NCI-H748 treated with DMSO at 0.1 percent for 48 hours (cell line): Measurements from ENCODE around the gene CMSS1.
"Not testable (repeated sequence)": the region's sequence is repeated elsewhere in the genome, so short reads cannot be mapped to it uniquely, and the experiment has no call there.

Experiments
- DNase-seq: peaks from one replicate; lab custom pipeline; 2025; lab: John Stamatoyannopoulos, UW

CMSS1 gene

DNA sequence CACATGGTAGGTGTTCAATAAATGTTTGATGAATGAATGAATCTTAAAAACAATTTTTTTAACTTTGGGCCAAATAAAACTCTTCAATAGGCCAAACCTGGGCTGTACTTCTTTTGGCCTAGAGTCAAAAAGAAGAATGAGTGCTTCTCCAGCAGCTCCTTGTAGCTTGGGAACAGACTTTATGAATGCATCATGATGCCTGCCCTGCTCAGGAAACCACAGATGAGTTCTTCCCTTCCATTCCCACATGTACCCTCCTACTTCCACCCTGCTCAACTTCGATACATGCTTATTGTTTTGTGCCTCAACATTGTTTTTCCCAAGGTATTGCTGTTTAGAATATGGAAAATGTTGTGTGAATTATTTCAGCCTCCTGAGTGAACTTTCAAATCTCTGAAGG, 209.7 kb downstream of the CMSS1 start:
- DNase-seq = no peak

- DNase-seq = no peak
Measured at GRCh38 chr3:100029052-100029451, 211.4 kb downstream of the CMSS1 start.

DNA sequence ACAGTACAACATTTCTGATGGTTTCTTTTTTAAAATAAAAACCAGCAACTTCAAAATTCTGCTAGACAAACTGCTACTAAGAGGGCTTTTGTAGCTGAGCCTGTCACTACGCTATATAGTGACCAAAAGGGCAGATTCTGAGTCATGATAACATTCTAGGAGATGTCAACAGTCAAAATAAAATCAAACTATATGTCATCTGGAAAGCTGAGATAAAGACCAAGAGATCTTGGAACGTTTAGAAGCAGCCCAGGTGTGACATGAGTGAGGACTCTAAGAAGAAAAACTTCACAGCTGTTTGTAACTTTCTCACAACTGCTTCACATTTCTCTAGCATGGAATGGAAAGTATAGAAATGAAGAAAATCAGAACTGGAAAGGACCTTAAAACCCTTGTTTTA, 212.0 kb downstream of the CMSS1 start:
- DNase-seq = no peak

DNA sequence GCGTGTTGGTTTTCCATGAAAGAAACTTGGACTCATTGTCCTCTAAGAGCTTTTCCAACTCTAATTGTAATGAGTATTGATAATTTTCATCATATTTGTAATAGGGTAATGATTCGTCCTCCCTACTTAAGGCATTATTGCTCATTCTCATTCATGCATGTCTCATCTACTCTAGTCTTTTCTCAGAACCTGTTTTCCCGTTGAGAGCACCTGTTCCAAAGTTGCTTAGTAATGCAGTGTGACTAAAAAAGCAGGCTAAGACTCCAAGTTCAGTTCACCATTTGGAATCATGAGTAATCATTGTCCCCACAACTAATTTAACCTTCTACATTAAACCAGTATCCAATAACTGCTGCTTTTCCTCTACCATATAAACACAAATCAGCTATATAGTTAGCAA, 212.7 kb downstream of the CMSS1 start:
- DNase-seq = no peak

- DNase-seq = no peak
Measured at GRCh38 chr3:100030914-100031425, 213.3 kb downstream of the CMSS1 start.

DNA sequence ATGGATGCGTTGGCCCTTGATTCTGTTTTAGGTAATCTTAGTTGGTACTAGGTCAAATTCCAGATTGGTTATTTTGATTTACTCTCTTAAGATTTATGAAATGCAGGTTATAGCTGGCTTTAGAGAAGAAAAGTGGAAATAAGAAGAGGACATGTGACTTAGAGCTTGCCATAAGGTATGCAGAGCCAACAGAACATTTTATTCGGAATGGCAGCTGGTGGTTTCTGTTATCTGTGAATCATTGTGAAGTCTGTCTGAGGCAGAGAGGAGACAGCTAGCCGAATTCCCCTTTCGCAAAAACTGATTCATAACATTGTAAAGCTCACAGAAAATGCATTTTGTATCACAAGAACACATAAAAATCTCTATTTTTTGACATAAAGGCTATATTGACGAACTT, 214.6 kb downstream of the CMSS1 start:
- no peak for DNase-seq

DNA sequence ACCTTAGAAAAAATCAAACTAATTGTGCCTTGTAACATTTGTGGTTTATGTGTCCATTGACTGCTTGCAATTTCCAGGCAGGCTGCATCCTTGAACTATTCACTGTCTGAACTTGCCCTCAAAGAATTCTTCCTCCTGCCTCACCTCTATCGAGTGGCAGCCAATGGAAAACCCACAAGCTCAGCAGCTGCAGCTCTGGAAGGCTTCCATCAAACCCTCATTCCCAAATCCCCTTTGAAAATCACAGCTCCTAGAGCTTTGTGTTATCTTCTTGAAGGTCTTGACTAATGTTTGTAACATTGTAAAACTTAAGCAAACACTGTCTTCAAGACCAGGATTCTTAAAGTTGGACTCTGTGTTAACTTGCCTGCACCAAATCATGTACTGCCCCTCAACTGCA, 215.5 kb downstream of the CMSS1 start:
- DNase-seq = no peak

- no peak for DNase-seq
Measured at GRCh38 chr3:100033903-100034471, 216.3 kb downstream of the CMSS1 start.

DNA sequence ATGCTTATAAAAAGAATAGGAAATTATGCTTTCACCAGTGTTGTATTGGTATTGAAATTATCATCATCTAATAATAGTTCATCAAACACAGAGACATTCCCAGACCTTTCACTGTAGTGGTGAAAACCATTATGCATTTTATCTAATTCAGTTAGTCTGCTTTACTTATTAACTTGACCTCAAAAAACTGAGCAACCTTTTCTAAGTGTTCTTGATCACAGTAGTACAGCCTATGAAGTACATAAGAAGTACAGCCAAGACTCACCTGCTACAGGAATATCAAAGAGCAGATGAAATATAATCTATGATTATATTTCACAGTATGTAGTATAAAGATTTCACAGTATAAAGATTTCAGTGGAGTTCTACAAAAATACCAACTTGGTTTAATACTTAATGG, 221.4 kb downstream of the CMSS1 start:
- DNase-seq = no peak

DNA sequence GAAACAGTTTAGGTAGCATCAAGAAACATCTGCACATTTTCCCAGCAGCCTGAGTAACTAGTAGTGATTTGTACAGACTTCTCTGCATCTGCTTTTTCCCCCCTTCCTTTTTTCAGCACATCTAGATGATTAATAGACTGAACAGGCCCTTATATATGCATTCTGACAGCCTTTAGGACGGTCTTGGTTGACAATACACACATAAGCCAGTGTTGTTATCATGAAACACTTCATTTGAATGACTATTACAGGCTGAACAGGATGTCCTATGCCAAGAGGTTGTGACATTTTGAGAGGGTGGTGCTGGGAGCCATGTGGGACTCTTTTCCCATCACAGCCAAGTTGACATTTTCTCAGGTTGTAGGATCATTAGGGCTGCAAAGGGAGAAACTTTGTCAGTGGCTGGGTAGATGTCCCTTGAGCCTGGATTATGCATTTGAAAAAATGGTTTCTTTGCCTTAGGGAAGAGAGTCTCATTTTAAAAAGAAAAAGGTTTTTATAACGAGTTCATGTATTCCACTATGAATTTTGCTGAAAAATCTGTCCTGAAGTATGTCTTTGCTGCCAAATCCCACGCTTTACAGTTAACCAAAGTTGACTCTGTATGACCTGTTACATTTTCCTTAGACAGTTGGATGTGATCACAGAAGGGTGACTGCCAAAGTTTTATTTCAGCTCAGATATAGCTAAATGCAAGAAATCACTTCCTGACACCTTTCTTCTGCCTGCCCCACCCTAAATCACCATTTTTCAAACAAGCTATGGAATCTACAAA, 223.0 kb downstream of the CMSS1 start:
- DNase-seq = no peak

GRCh38 chr3:100041328-100041749, 223.7 kb downstream of the CMSS1 start:
- DNase-seq = no peak

DNA sequence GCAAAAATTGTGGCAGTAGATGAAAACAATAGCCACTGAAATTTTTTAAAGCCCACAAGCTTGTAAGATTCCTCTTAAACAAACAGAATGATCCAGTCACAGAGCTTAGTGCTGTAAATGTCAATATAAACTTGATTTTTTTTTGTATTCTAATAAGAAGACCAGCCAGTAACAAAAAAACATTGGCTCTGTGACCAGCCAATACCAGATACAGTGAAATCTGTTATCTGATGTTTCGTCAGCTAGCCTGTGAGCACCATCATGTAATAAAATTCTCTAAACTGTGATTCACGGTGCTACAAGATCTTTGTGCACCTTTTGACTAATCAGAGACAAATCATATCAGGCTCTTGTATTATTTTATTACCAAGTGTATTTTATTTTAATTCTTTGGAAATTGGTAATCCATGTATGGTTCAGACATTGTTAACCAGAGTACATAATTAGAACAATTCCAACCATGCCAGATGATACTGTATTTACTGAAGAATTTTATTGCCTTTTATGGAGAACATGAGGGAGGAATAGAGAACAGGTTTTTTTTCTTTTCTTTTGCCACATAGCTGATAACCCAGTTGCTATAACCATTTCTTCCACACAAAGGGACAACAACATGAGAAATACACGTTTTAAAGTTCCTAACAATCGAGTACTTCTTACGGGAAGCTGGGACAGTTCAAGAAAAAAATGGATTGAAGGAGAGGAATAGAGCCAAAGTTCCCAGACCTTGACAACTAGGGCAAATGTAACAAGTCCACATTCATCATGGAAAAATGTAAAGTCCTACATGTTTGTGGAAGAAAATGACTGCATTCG, 224.7 kb downstream of the CMSS1 start:
- no peak for DNase-seq

GRCh38 chr3:100043271-100043670, 225.6 kb downstream of the CMSS1 start:
- DNase-seq = no peak

DNA sequence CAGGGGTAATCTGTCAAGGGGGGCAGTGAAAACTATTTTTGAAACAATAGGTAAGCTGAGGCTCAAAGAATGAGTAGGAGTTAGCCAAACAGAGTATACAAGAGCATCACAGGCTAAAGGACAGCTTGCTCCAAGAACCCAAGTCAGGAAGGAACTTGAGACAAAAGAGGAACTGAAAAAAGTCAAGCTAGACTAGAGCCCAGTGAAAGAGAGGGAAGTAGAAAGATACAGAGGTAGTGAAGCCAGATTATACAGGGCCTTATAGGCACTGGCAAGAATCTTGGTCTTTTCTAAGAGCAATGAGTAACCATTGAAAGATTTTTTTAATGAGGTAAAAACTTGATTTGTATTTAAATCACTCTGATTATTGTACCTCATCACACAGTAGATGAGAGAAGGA, 226.7 kb downstream of the CMSS1 start:
- DNase-seq = no peak

GRCh38 chr3:100045696-100046095, 228.0 kb downstream of the CMSS1 start:
- DNase-seq = no peak

- no peak for DNase-seq
Measured at GRCh38 chr3:100046986-100047385, 229.3 kb downstream of the CMSS1 start.

DNA sequence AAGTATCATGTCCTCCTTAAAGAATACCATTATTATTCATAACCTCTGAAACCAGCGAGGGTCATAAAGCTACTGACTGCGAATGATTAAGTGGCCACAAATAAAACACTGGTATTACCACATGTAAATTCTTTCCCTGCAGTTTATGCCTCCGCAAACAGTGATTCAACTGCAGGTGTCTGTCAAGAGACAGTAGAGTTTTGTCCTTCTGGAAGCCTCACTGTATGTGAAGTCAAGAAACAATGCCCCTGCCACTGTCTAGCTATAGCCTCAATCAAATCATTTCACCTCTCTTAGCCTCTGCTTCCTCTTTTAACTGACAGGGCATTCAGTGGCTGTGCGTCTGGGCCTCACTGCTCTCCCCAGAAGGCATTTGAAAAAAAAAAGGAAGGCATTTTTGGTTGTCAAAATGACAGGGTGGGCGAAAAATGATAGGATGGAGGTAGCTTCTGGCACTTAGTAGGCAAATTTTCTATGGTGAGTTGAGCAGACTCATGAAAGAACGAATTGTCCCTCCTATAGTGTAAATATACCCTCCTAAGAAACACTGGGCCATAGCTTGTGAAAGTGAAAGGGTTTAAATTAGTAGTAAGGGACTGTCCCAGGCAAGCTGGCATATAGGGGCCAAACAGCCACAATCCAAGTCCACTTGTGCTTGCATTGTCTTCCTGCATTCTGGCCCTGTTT, 229.9 kb downstream of the CMSS1 start:
- DNase-seq = no peak

- no peak for DNase-seq
Measured at GRCh38 chr3:100048248-100048647, 230.6 kb downstream of the CMSS1 start.

GRCh38 chr3:100051513-100051912, 233.9 kb downstream of the CMSS1 start:
- not testable (repeated sequence) for DNase-seq

DNA sequence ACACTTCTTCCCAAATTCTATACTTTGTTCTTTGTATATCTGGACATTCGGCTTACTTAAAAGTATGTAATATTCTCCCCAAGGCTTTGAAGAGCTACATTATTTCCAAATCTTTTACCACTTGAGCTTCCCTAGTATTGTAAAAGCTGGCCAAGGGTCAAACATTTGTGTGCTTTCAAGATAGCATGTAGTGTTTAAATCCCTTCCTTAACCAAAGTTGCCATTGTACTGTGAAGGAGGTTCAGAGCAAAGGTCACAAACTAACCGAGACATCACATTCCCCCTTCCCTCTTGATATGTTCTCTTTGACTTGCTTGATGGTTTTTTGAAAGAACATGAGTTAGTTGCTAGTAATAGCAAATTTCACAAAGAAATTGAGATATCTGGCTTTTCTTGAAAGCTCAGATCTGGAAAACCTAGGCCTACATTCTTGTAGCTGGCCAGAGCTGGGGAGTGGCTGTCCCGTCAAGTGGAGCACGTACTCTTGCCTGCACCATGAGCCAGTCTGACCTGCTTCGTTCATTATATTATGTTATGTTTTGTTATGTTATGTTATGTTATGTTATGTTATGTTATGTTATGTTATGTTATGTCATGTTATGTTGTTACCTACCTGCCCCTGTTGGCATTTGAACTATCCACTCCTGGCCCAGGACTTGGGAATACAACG, 236.4 kb downstream of the CMSS1 start:
- no peak for DNase-seq

- DNase-seq = no peak
Measured at GRCh38 chr3:100057716-100058575, 240.3 kb downstream of the CMSS1 start.
